K562 (cell line): ENCODE data around the gene CYSTM1. TPM values are rescaled to one million over a fixed set of nuclear protein-coding genes. Genes with fewer than 3 reads are reported as not detected.

Source experiments
- ATAC-seq: fragments of 200-7000 bp; cut with Tn5 transposase; 3 replicates; pipeline ENCODE4 v1.9.1; 2020; ENCODE audit warnings: moderate library complexity
- BruUV-seq: library from RNA; stranded (reverse); fragments of 400-500 nt; replicated peaks from 2 replicates; lab custom pipeline; 2021; lab: Mats Ljungman, UMichigan
- CTCF ChIA-PET: fragments of 300-600 bp; formaldehyde crosslinking; extraction: SDS; loops from one replicate; lab custom pipeline; 2021; ENCODE audit warnings: low intra/inter-chr PET ratio; lab: Yijun Ruan, JAX
- POLR2A ChIA-PET: fragments of 300-600, 350-650 bp; sonication (Branson Sonifier 250); formaldehyde crosslinking; extraction: SDS; loops from one replicate; lab custom pipeline; 2021; ENCODE audit warnings: antibody characterized with exemption, inconsistent platforms; lab: Yijun Ruan, JAX
- DNase-seq, 4 experiments: peaks; one replicate each; pipeline versions ENCODE4 v3.0.0 to v3.0.0-alpha.2; 2011 to 2018; ENCODE audit warnings: low spot score in 3 of 4, mixed read lengths in 3 of 4; ENCODE audit errors: extremely low read depth in 1 of 4
- FAIRE-seq: peaks from 2 replicates; lab custom pipeline; 2011; peaks lifted over from hg19 to GRCh38; lab: Jason Lieb, UNC
- H2AFZ ChIP-seq: 2 replicates; pipeline ENCODE4 v1.6.0; 2011; ENCODE audit warnings: low read depth, low read length, control low read depth, inconsistent platforms
- H3K27ac ChIP-seq: fragments of 200-600 bp; 3 replicates; pipeline ENCODE4 v1.8.0; 2011; ENCODE audit warnings: low read depth, mild to moderate bottlenecking, control low read depth, inconsistent platforms, low read length, moderate library complexity, mixed read lengths; ENCODE audit errors: extremely low read depth
- H3K27me3 ChIP-seq, 2 experiments: fragments of 300-600 bp in 1 of 2; 2 replicates in 1 of 2; 3 replicates in 1 of 2; pipeline versions ENCODE4 v1.6.0 to v1.8.0; 2011; ENCODE audit warnings: inconsistent platforms in 2 of 2, low read length in 2 of 2, mild to moderate bottlenecking in 1 of 2, mixed read lengths in 1 of 2, moderate library complexity in 1 of 2; ENCODE audit not compliant: control insufficient read depth in 2 of 2, insufficient read depth in 2 of 2
- H3K36me3 ChIP-seq: fragments of 300-600 bp; 3 replicates; pipeline ENCODE4 v1.8.0; 2011; ENCODE audit warnings: mild to moderate bottlenecking, low read length, inconsistent platforms; ENCODE audit not compliant: control insufficient read depth, insufficient read depth
- H3K4me1 ChIP-seq, 2 experiments: fragments of 200-600 bp in 1 of 2; replicated peaks in 1 of 2; 2 replicates in 1 of 2; 3 replicates in 1 of 2; pipeline versions ENCODE4 v1.5.1 to v1.8.0; 2011; ENCODE audit warnings: inconsistent platforms in 2 of 2, low read length in 2 of 2, mild to moderate bottlenecking in 1 of 2, mixed read lengths in 1 of 2, moderate library complexity in 1 of 2; ENCODE audit not compliant: control insufficient read depth in 2 of 2, insufficient read depth in 2 of 2
- H3K4me2 ChIP-seq: 2 replicates; pipeline ENCODE4 v1.6.1; 2011; ENCODE audit warnings: low read length, control low read depth, inconsistent platforms, mixed read lengths; ENCODE audit not compliant: insufficient read depth
- H3K4me3 ChIP-seq: fragments of 200-600 bp; sonication (generic), shearing (Covaris generic); 2 replicates; pipeline ENCODE4 v1.5.1; 2016; ENCODE audit warnings: control low read depth, inconsistent platforms
- H3K79me2 ChIP-seq: fragments of 200-600 bp; 3 replicates; pipeline ENCODE4 v1.8.0; 2011; ENCODE audit warnings: low read length, inconsistent platforms; ENCODE audit not compliant: control insufficient read depth, insufficient read depth
- H3K9ac ChIP-seq, 2 experiments: 2 replicates each; pipeline versions ENCODE4 v1.6.0 to v1.6.1; 2011; ENCODE audit warnings: low read depth in 2 of 2, low read length in 2 of 2, control low read depth in 1 of 2, inconsistent platforms in 1 of 2, mild to moderate bottlenecking in 1 of 2, mixed read lengths in 1 of 2; ENCODE audit not compliant: insufficient read depth in 1 of 2
- H3K9me1 ChIP-seq: one replicate; pipeline ENCODE4 v1.6.0; 2011; ENCODE audit warnings: inconsistent platforms, mild to moderate bottlenecking, low read length, moderate library complexity; ENCODE audit not compliant: control insufficient read depth, insufficient read depth
- H3K9me3 ChIP-seq: replicated peaks from 2 replicates; pipeline ENCODE4 v1.5.1; 2011; ENCODE audit warnings: low read depth, low read length, inconsistent platforms; ENCODE audit not compliant: control insufficient read depth, insufficient read depth
- H4K20me1 ChIP-seq: replicated peaks from 2 replicates; pipeline ENCODE4 v1.6.1; 2011; ENCODE audit warnings: low read length, inconsistent platforms, mixed read lengths; ENCODE audit not compliant: control insufficient read depth, insufficient read depth
- GABPB2 ChIP-seq: fragments of 250-450 bp; sonication (Bioruptor Pico); conservative IDR thresholded peaks from 2 replicates; pipeline ENCODE4 v1.5.1; 2021; ENCODE audit warnings: mild to moderate bottlenecking
- JUNB ChIP-seq: fragments of 450-650 bp; formaldehyde crosslinking; conservative IDR thresholded peaks from 2 replicates; pipeline ENCODE4 v1.4.0; 2020; ENCODE audit warnings: mild to moderate bottlenecking
- NELFE ChIP-seq: IDR thresholded peaks from 2 replicates; pipeline ENCODE4 v1.6.1; 2011; ENCODE audit warnings: mild to moderate bottlenecking; ENCODE audit not compliant: insufficient read depth, insufficient read length
- NFXL1 ChIP-seq: fragments of 450-650 bp; formaldehyde crosslinking; IDR thresholded peaks from 2 replicates; pipeline ENCODE4 v1.4.0; 2021; ENCODE audit warnings: mild to moderate bottlenecking
- SETDB1 ChIP-seq: IDR thresholded peaks from one replicate; pipeline ENCODE4 v1.6.1; 2012; ENCODE audit warnings: low read length, control low read depth, inconsistent platforms
- SP2 ChIP-seq: IDR thresholded peaks from 2 replicates; pipeline ENCODE4 v1.6.1; 2011; ENCODE audit warnings: mild to moderate bottlenecking, low read depth, low read length, moderate library complexity; ENCODE audit not compliant: poor library complexity, severe bottlenecking; ENCODE audit errors: extremely low read depth
- TGIF2 ChIP-seq: sonication (generic); formaldehyde crosslinking; IDR thresholded peaks from 2 replicates; pipeline ENCODE4 v1.8.1; 2022; ENCODE audit warnings: mild to moderate bottlenecking, missing genetic modification reagents, moderate library complexity
- THRB ChIP-seq: fragments of 450-650 bp; formaldehyde crosslinking; conservative IDR thresholded peaks from 2 replicates; pipeline ENCODE4 v1.4.0; 2022; ENCODE audit warnings: mild to moderate bottlenecking, missing genetic modification characterization
- ZFP36 ChIP-seq: fragments of 150-350 bp; IDR thresholded peaks from 2 replicates; pipeline ENCODE4 v1.6.1; 2018; ENCODE audit warnings: low read length, low read depth; ENCODE audit not compliant: partially characterized antibody
- ZNF561 ChIP-seq: fragments of 450-650 bp; formaldehyde crosslinking; conservative IDR thresholded peaks from 2 replicates; pipeline ENCODE4 v1.4.0; 2020; ENCODE audit warnings: mild to moderate bottlenecking, moderate library complexity
- ZNF644 ChIP-seq: fragments of 200-800 bp; sonication (Bioruptor generic); IDR thresholded peaks from 2 replicates; pipeline ENCODE4 v1.6.1; 2016; ENCODE audit warnings: low read depth, missing genetic modification characterization, missing compliant biosample characterization
- ZNF764 ChIP-seq: fragments of 250-450 bp; sonication (Bioruptor Pico); IDR thresholded peaks from 2 replicates; pipeline ENCODE4 v1.4.0; 2020; ENCODE audit warnings: low read depth, mild to moderate bottlenecking, moderate library complexity
- ZSCAN32 ChIP-seq: fragments of 450-650 bp; formaldehyde crosslinking; IDR thresholded peaks from 2 replicates; pipeline ENCODE4 v1.4.0; 2020; ENCODE audit warnings: mild to moderate bottlenecking, moderate library complexity
- WGBS: fragments of 100-300 bp; shearing (Covaris generic); methylation state at CpG from one replicate; pipeline ENCODE4 v1.1.6; 2016; ENCODE audit warnings: low coverage, mixed read lengths; ENCODE audit not compliant: insufficient coverage; ENCODE audit errors: missing lambda C conversion rate; 5-methylcytosine and 5-hydroxymethylcytosine counted together
- in situ Hi-C: fragments of 300-500 bp; cut with MboI; formaldehyde crosslinking; loops from 4 replicates; pipeline ENCODE4 v1.15.0; 2018; ENCODE audit warnings: inconsistent platforms, mixed read lengths
- intact Hi-C: fragments of 100-400 bp; cut with micrococcal nuclease; formaldehyde crosslinking; loops from 2 replicates; pipeline ENCODE4 v1.14.2; 2022
- polyA plus RNA-seq, 8 experiments: library from polyadenylated mRNA; depleted of rRNA in 4 of 8; stranded (reverse) in 5 of 8; unstranded in 3 of 8; fragments of >200 nt; fragmentation: Nextera tagmentation in 2 of 8; fragmentation: Illumina TruSeq in 1 of 8; extraction: Ambion mirVana in 2 of 8; extraction: Trizol in 1 of 8; gene quantifications; 2 replicates each; pipeline versions ENCODE4 v1.2.1 to v1.2.3, GENCODE V29; 2011 to 2014; ENCODE audit warnings: inconsistent platforms in 1 of 8, missing spikeins in 1 of 8
- total RNA-seq, 7 experiments: library from RNA; depleted of rRNA in 6 of 7; stranded (reverse); fragments of >200 nt in 6 of 7; fragmentation: Illumina TruSeq in 2 of 7; extraction: Trizol in 2 of 7; gene quantifications; 2 replicates each; pipeline versions ENCODE4 v1.2.1 to v1.2.3, GENCODE V29; 2011 to 2021; ENCODE audit warnings: low replicate concordance in 1 of 7

The CYSTM1 gene
- total and polyA plus RNA-seq, 9 of the 15 experiments (the other 6 are each of a cell fraction or from before 2014, with no cell fraction given): 76.1 to 422 (median 108) TPM

GRCh38 chr5:140245341-140245740 is 70.4 kb downstream of the CYSTM1 start:
- Histone ChIP-seq H3K9me1 (no peaks in the 10 kb centered on the region), H3K27me3 (no peaks in the 10 kb centered on the region), H3K79me2 (peaks cover 6% of the 10 kb centered on the region; the same call in 1 of the 3 replicates), H3K36me3 (peaks cover 59% of the 10 kb centered on the region), H4K20me1 (peaks cover 19% of the 10 kb centered on the region), H3K9me3 (no peaks in the 10 kb centered on the region), H3K27ac (no peak overlapping the region), H3K4me1 (peaks cover 15 to 20% of the 10 kb centered on the region in 2 experiments), H3K9ac (no peak overlapping the region), H3K4me2 (no peak overlapping the region), H3K4me3 (no peak overlapping the region), H2AFZ (no peak overlapping the region)
- POLR2A ChIA-PET: interaction anchor here (0.7 to 3.6 kb wide), 7 partner anchors 10 to 114 kb away, joined by 3 to 12 read pairs (median 4); partner anchors contain the start of gene SLC4A9
- CTCF ChIA-PET: interaction anchor here (0.8 to 4.1 kb wide), 3 partner anchors 107 to 112 kb away, joined by 3 to 37 read pairs (median 29); no protein-coding TSS in a partner anchor
- FAIRE-seq: no peak
- WGBS: 90% methylated on average over 4 of the region's 5 CpGs
- intact Hi-C loops (loop anchor here (10.0 kb wide), 1 partner anchor 309 kb away; the partner anchor contains the start of gene SRA1), in situ Hi-C loops (loop anchor here (5.0 to 10.0 kb wide), 2 partner anchors 57 to 479 kb away; partner anchors contain the start of gene PFDN1)
- DNase-seq: no peak
- TSS peak; percentile 82 for BruUV-seq
- TF ChIP-seq ZSCAN32 (CRISPR knock-in tag): no peak
- no peak for TF ChIP-seq SP2
- no peak for TF ChIP-seq ZNF644 (tag)
- no peak for TF ChIP-seq ZNF764 (CRISPR knock-in tag)
- no peak for TF ChIP-seq JUNB (CRISPR knock-in tag)
- no peak for TF ChIP-seq ZFP36
- TF ChIP-seq THRB: no peak
- TF ChIP-seq TGIF2 (CRISPR knock-in tag): no peak
- TF ChIP-seq SETDB1: no peak
- no peak for TF ChIP-seq GABPB2 (CRISPR knock-in tag)
- no peak for TF ChIP-seq ZNF561
- TF ChIP-seq NELFE: no peak
- no peak for TF ChIP-seq NFXL1
- TF ChIP-seq, all 486 proteins: peak for 0
- ATAC-seq: no peak
